Measurements from ENCODE around the gene CHN2.

The CHN2 gene

DNA sequence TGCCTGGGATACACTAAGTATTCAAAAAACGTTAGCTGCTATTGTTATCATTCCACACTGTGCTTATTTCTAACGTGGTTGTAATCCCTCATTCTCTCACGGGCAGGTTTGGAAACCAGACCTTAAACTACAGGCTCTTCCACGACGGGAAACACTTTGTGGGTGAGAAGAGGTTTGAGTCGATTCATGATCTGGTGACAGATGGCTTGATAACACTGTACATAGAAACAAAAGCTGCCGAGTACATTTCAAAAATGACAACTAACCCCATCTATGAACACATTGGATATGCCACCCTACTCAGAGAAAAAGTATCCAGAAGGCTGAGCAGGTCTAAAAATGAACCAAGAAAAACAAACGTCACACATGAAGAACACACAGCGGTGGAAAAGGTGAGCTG is 205.9 kb downstream of the CHN2 start:
- TF ChIP-seq ZFX (IDR thresholded peaks at IDR 0.05; ENCODE audit: borderline replicate concordance): no peak
- TF ChIP-seq, protein P1, sequence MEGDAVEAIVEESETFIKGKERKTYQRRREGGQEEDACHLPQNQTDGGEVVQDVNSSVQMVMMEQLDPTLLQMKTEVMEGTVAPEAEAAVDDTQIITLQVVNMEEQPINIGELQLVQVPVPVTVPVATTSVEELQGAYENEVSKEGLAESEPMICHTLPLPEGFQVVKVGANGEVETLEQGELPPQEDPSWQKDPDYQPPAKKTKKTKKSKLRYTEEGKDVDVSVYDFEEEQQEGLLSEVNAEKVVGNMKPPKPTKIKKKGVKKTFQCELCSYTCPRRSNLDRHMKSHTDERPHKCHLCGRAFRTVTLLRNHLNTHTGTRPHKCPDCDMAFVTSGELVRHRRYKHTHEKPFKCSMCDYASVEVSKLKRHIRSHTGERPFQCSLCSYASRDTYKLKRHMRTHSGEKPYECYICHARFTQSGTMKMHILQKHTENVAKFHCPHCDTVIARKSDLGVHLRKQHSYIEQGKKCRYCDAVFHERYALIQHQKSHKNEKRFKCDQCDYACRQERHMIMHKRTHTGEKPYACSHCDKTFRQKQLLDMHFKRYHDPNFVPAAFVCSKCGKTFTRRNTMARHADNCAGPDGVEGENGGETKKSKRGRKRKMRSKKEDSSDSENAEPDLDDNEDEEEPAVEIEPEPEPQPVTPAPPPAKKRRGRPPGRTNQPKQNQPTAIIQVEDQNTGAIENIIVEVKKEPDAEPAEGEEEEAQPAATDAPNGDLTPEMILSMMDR (IDR thresholded peaks at IDR 0.05): no peak

DNA sequence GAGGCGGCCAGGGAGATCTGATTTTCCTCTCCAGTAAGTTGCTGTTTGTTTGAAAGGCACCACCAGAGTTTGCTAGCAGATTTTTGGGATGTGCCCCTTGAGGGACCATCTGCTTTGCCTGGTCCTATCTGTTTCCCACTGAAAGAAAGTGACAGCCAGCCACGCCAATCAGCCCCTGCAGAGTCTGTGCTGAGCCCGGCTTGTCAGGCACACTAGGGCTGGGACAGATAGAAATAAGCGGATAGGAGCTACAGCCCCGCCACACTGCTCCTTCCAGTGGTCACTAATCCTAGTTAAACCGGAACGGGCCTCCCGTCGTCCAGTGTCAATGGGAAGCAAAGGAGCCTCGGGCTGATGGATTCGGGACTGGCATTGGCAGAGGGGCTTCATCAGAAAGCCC is 207.2 kb downstream of the CHN2 start:
- H3K27ac ChIP-seq: no peak overlapping the region
- TF ChIP-seq, protein P1 (IDR thresholded peaks at IDR 0.05): no peak
- TF ChIP-seq ZFX (IDR thresholded peaks at IDR 0.05; ENCODE audit: borderline replicate concordance): no peak

More for the DNA sequence above, 205.9 kb downstream of the CHN2 start:
- H3K27ac ChIP-seq: no peak overlapping the region

DNA sequence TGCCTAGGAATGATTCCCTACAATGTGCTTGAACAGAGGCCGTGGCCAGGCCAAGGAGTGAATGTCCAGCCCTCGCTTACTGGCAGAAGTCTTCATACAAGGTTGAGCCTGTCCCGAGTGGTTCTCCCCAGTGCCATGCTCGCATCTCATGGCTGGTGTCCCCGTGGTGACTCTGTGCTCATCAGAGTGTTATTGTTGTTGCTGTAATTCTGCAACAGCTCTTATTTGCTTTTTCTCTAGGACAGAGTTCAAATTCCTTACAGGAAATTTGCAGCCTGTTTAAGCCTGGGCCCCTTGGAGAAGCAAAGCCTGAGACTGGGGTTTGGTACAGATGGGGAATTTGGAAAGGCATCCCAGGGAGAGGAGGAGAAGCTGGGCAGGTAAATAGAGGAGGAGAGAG is 211.3 kb downstream of the CHN2 start:
- no peak overlapping the region for H3K27ac ChIP-seq
- no peak for TF ChIP-seq ZFX (IDR thresholded peaks at IDR 0.05; ENCODE audit: borderline replicate concordance)
- TF ChIP-seq, protein P1 (IDR thresholded peaks at IDR 0.05): no peak

DNA sequence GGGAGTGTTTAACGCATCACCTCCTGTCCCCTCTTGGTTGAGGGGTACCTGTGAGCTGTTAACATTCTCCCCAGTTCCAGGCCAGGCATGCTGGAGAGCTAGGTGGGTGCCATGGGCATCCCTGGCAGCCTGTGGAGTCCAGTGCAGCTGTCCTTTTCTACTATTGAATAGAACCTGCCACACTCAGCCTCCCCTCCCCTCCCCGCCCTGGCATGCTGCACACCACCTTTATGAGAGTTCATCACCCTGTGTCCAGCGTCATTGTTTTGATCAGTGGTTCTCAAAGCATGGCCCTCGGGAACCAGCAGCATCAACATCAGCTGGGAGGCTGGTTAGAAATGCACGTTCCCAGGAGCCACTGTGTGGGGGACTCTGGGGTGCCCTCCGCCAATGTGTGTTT is 211.8 kb downstream of the CHN2 start:
- no peak overlapping the region for H3K27ac ChIP-seq
- no peak for TF ChIP-seq ZFX (IDR thresholded peaks at IDR 0.05; ENCODE audit: borderline replicate concordance)
- TF ChIP-seq, protein P1 (IDR thresholded peaks at IDR 0.05): no peak

DNA sequence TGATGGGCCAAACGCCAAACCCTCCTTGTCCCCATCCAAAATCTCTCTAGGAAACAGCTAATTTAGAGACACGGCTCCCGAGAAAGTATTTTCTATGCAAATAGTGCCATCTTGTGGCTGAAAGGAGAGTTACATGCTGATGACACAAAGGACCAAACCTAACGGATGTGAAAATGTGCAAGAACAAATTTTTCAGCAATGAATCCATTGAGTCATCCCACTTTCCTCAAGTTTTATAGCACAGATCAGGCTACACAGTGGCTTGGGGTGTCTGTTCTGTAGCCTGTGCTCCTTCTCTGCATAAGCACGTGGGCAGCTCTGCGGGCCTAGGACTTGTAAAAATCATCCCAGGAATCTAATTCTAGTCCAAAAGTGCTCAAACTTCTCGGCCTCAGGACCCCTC is 214.3 kb downstream of the CHN2 start:
- TF ChIP-seq ZFX (IDR thresholded peaks at IDR 0.05; ENCODE audit: borderline replicate concordance): no peak
- TF ChIP-seq, protein P1 (IDR thresholded peaks at IDR 0.05): peak; percentile 84
- H3K27ac ChIP-seq: no peak overlapping the region

DNA sequence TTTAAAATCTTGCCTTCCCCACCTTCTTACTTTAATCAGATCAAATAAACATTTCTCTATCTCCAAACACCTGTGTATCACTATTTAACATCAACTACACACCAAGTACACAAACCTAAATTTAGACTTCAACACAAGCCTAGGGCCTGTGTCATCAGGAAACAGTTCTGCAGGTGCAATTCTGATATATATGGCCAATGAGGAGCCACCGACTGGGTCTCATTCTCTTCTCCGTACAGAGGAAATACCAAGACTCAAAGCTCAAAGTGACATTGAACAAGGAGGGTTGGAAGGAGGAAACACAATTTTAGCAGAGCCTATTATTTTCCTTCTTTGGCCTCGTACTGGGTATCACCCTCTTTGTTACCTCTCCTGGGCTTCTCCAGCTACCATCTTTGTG is 216.4 kb downstream of the CHN2 start:
- no peak overlapping the region for H3K27ac ChIP-seq
- TF ChIP-seq, protein P1 (IDR thresholded peaks at IDR 0.05): no peak
- TF ChIP-seq ZFX (IDR thresholded peaks at IDR 0.05; ENCODE audit: borderline replicate concordance): no peak

DNA sequence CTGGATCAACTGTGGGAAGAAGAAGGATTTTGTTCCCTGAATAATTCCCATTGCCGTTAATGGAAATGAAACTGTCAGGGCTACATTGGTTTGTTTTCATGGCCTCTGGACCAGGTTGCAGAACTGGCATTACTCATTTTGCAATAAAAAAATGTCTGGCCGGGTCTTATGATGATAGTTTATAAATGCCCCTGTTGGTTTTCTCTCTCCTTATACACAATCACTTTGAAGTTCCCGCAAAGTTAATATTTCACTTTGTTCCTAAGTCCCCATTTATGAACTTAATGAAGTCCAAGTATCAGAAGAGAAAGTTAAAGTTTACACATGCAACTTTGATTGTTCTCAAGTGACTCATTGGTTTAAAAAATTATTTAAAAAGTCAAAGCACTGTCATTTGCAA is 218.3 kb downstream of the CHN2 start:
- H3K27ac ChIP-seq: no peak overlapping the region
- TF ChIP-seq ZFX (IDR thresholded peaks at IDR 0.05; ENCODE audit: borderline replicate concordance): no peak
- TF ChIP-seq, protein P1 (IDR thresholded peaks at IDR 0.05): no peak

Data from 22Rv1 (cell line).